H1 (cell line): ENCODE data around the gene ADCY2. TPM values are rescaled to one million over a fixed set of nuclear protein-coding genes. Genes with fewer than 3 reads are reported as not detected.

Source experiments
- BCL11A ChIP-seq, 2 experiments: IDR thresholded peaks; one replicate each; pipeline ENCODE4 v1.6.1; 2011; ENCODE audit warnings: low read depth in 2 of 2, low read length in 2 of 2, mild to moderate bottlenecking in 2 of 2
- CBX5 ChIP-seq: fragments of 300-800, 300-1000 bp; sonication (generic); IDR thresholded peaks from 2 replicates; pipeline ENCODE4 v1.7.1; 2016; ENCODE audit warnings: antibody characterized with exemption, low read length, low read depth
- CHD2 ChIP-seq: IDR thresholded peaks from 2 replicates; pipeline ENCODE4 v1.6.1; 2012; ENCODE audit warnings: low read length, improper control_type of control experiment
- PHF8 ChIP-seq: fragments of 200-600 bp; sonication (generic); conservative IDR thresholded peaks from 2 replicates; pipeline ENCODE4 v1.7.1; 2012; ENCODE audit warnings: low read depth, mild to moderate bottlenecking, inconsistent platforms, low read length, moderate library complexity
- polyA plus RNA-seq, 7 experiments: library from polyadenylated mRNA; depleted of rRNA in 3 of 7; stranded (reverse) in 5 of 7; unstranded in 2 of 7; fragments of >200 nt in 5 of 7; fragments of 200-250 nt in 2 of 7; gene quantifications; 1 replicate in 5 of 7; 2 replicates in 1 of 7; 4 replicates in 1 of 7; pipeline versions ENCODE4 v1.2.1 to v1.2.3, GENCODE V29; 2011 to 2013; ENCODE audit warnings: missing spikeins in 2 of 7, mixed read lengths in 2 of 7
- total RNA-seq: library from RNA; stranded (reverse); fragmentation: NEBNext Ultra II Directional; extraction: Animal tissue kit (Norgen Biotek cat#: 25700); gene quantifications from 2 replicates; pipeline ENCODE4 v1.2.1, GENCODE V29; 2021

The ADCY2 gene
- total and polyA plus RNA-seq, 2 of the 8 experiments (the other 6 are each of a cell fraction or from before 2014, with no cell fraction given) = 35.8 to 122 TPM

- no peak for TF ChIP-seq CHD2
- no peak for TF ChIP-seq PHF8
- no peak for TF ChIP-seq CBX5
- TF ChIP-seq BCL11A (IDR thresholded peaks at IDR 0.05; ENCODE audit: low read depth in 2 of 2, low read length in 2 of 2) = no peak
Observed at GRCh38 chr5:7779019-7780005, 383.4 kb downstream of the ADCY2 start (continued).
